ENCODE results near the gene COL8A1. TPM values are rescaled to one million over a fixed set of nuclear protein-coding genes. Genes with fewer than 3 reads are reported as not detected.

COL8A1 gene
- total and polyA plus RNA-seq, 8 donors = 0.96 to 283 (median 2.6) TPM

DNA sequence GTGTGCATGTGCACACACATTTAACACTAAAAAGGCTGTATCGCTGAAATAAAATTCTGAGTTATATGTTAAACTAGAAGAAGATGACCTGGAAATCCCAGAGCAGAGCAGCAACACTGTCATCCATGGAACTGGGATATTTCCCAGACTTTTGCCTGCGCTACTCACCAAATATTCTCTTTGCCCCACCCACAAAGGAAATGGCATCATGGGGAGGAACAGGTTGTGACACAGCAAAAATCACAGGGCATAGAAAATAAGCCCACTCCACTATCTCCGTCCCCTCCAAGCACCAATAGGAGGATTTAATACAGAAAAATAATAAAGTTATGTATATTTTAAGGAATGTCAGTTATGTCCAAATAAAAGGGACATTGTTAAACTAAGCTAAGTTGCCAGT lies 71.7 kb downstream of the COL8A1 start:
- H3K27ac ChIP-seq = no peak overlapping the region
- no peak for ATAC-seq
- no peak overlapping the region for H3K4me3 ChIP-seq
- H3K9me3 ChIP-seq = no peaks in the 10 kb centered on the region
- no peaks in the 10 kb centered on the region for H3K27me3 ChIP-seq
- intact Hi-C loops (cut with DNase I) = no loop called here
- H3K36me3 ChIP-seq = peaks cover 0 to 3% of the 10 kb centered on the region in 2 donors
- TF ChIP-seq, protein P1, sequence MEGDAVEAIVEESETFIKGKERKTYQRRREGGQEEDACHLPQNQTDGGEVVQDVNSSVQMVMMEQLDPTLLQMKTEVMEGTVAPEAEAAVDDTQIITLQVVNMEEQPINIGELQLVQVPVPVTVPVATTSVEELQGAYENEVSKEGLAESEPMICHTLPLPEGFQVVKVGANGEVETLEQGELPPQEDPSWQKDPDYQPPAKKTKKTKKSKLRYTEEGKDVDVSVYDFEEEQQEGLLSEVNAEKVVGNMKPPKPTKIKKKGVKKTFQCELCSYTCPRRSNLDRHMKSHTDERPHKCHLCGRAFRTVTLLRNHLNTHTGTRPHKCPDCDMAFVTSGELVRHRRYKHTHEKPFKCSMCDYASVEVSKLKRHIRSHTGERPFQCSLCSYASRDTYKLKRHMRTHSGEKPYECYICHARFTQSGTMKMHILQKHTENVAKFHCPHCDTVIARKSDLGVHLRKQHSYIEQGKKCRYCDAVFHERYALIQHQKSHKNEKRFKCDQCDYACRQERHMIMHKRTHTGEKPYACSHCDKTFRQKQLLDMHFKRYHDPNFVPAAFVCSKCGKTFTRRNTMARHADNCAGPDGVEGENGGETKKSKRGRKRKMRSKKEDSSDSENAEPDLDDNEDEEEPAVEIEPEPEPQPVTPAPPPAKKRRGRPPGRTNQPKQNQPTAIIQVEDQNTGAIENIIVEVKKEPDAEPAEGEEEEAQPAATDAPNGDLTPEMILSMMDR (IDR thresholded peaks at IDR 0.05) = no peak
- DNase-seq = no peak
- no peaks in the 10 kb centered on the region for H3K4me1 ChIP-seq

DNA sequence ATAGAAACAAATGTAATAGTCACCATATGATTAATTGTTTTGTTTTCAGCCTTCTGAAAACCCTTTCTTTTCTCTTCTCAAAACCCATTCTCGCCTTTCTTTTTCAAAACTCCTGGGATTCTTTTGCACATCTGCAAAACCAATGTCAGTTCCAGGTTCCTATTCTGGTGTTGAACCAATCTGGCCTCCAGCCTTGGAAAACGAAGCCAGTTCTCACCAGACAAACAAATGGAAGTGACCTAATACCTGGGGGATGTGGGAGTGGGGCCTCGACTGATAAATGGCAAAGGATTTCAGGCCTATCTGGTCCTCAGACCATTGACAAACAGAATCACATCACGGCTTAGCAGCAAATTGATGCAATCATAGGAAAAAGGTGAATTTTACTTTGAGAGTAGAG lies 73.0 kb downstream of the COL8A1 start:
- H3K36me3 ChIP-seq = peaks cover 0 to 3% of the 10 kb centered on the region in 2 donors
- no peak overlapping the region for H3K27ac ChIP-seq
- H3K4me1 ChIP-seq = no peaks in the 10 kb centered on the region
- no peak overlapping the region for H3K4me3 ChIP-seq
- no peak for DNase-seq
- TF ChIP-seq, protein P1 (IDR thresholded peaks at IDR 0.05) = no peak
- no peak for ATAC-seq
- no peaks in the 10 kb centered on the region for H3K27me3 ChIP-seq
- intact Hi-C loops (cut with DNase I) = no loop called here
- no peaks in the 10 kb centered on the region for H3K9me3 ChIP-seq

DNA sequence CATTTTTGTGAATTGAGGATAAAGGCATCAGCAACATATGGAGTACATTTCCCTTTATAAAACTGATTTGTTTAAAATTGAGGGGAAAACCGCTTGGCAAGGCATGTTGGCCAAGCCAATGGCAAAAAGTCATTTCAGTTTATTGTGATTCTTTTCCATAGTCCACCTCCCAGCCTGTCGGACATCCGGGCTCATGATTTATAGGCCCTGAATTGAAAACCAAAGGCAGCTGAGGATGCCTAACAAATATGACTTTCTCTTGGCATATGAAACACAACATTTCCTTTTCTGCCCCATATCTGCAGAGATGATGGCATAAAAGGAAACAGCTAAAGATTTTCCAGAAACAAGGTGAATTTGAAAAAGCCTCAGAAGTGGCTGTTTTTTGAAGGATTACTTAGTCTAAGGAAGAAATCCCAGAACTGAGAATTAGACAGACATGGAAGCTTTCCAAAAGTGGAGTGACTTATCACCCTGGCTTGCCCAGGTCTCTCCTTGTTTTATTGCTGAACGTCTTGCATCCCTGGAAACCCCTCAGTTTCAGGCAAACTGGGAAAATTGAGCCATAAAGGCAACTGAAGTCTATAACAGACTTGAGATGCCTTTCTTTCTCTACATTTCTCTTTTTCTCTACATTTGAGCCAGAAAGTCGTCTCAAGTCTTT lies 74.0 kb downstream of the COL8A1 start:
- no peaks in the 10 kb centered on the region for H3K4me1 ChIP-seq
- no peak for DNase-seq
- TF ChIP-seq, protein P1 (IDR thresholded peaks at IDR 0.05) = no peak
- H3K27me3 ChIP-seq = no peaks in the 10 kb centered on the region
- H3K27ac ChIP-seq = no peak overlapping the region
- peaks cover 0 to under 1% of the 10 kb centered on the region in 2 donors for H3K36me3 ChIP-seq
- no peak for ATAC-seq
- no peak overlapping the region for H3K4me3 ChIP-seq
- intact Hi-C loops (cut with DNase I) = no loop called here
- H3K9me3 ChIP-seq = no peaks in the 10 kb centered on the region

DNA sequence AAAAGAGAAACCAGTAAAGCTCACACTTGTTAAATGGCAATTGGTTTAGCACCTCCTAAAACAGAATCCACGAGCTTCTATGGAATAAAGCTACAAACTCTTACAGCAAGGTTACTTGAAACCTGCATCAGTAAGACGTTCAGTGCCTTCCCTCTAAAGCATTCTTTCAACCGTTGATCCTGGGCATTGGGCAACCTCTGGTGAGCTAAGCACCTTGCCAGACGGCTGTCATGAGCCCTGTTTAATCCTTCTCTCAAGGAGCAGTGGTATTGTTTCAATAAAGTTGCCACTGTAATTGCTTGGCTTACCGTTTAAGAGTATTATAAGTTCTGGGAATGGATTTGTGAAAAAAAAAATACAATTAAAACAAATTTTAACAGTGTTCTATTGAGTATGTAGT lies 75.0 kb downstream of the COL8A1 start:
- Histone ChIP-seq H3K4me3 (no peak overlapping the region), H3K27me3 (no peaks in the 10 kb centered on the region), H3K27ac (no peak overlapping the region), H3K9me3 (no peaks in the 10 kb centered on the region), H3K4me1 (no peaks in the 10 kb centered on the region), H3K36me3 (no peaks in the 10 kb centered on the region)
- ATAC-seq = peak; percentile 80
- intact Hi-C loops (cut with DNase I) = no loop called here
- no peak for DNase-seq
- TF ChIP-seq, protein P1 (IDR thresholded peaks at IDR 0.05) = no peak

DNA sequence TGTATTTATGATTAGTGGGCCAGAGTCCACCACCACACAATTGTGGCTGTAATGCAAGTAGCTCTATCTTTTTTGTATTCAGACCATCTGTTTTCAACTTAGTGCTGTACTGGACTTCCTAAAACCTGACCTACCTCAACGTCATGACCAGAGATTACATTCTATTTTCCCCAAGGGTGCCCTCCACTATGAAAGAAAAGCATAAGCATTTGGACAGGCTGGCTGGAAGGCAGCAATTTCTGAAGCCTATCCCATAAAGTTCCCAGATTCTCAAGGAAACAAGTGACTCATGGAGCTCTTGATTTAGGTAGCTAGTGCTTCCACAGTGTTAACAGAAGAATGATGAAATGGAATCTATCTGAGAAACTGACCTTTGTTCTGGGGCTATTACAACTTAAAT lies 75.8 kb downstream of the COL8A1 start:
- no peaks in the 10 kb centered on the region for H3K4me1 ChIP-seq
- H3K27ac ChIP-seq = peak overlapping the region in 1 of 2 donors; percentile 14
- no peaks in the 10 kb centered on the region for H3K9me3 ChIP-seq
- ATAC-seq (peak; percentile 71), DNase-seq (no peak)
- TF ChIP-seq, protein P1 (IDR thresholded peaks at IDR 0.05) = no peak
- no peaks in the 10 kb centered on the region for H3K36me3 ChIP-seq
- intact Hi-C loops (cut with DNase I) = no loop called here
- no peak overlapping the region for H3K4me3 ChIP-seq
- no peaks in the 10 kb centered on the region for H3K27me3 ChIP-seq
